K562 (cell line): ENCODE data around the gene TRIM47. TPM values are rescaled to one million over a fixed set of nuclear protein-coding genes. Genes with fewer than 3 reads are reported as not detected.

Source experiments
- ATAC-seq: fragments of 200-7000 bp; cut with Tn5 transposase; 3 replicates; pipeline ENCODE4 v1.9.1; 2020; ENCODE audit warnings: moderate library complexity
- BruUV-seq: library from RNA; stranded (reverse); fragments of 400-500 nt; replicated peaks from 2 replicates; lab custom pipeline; 2021; lab: Mats Ljungman, UMichigan
- CTCF ChIA-PET: fragments of 300-600 bp; formaldehyde crosslinking; extraction: SDS; loops from one replicate; lab custom pipeline; 2021; ENCODE audit warnings: low intra/inter-chr PET ratio; lab: Yijun Ruan, JAX
- POLR2A ChIA-PET: fragments of 300-600, 350-650 bp; sonication (Branson Sonifier 250); formaldehyde crosslinking; extraction: SDS; loops from one replicate; lab custom pipeline; 2021; ENCODE audit warnings: antibody characterized with exemption, inconsistent platforms; lab: Yijun Ruan, JAX
- DNase-seq, 4 experiments: peaks; one replicate each; pipeline versions ENCODE4 v3.0.0 to v3.0.0-alpha.2; 2011 to 2018; ENCODE audit warnings: low spot score in 3 of 4, mixed read lengths in 3 of 4; ENCODE audit errors: extremely low read depth in 1 of 4
- FAIRE-seq: peaks from 2 replicates; lab custom pipeline; 2011; peaks lifted over from hg19 to GRCh38; lab: Jason Lieb, UNC
- H2AFZ ChIP-seq: 2 replicates; pipeline ENCODE4 v1.6.0; 2011; ENCODE audit warnings: low read depth, low read length, control low read depth, inconsistent platforms
- H3K27ac ChIP-seq: fragments of 200-600 bp; 3 replicates; pipeline ENCODE4 v1.8.0; 2011; ENCODE audit warnings: low read depth, mild to moderate bottlenecking, control low read depth, inconsistent platforms, low read length, moderate library complexity, mixed read lengths; ENCODE audit errors: extremely low read depth
- H3K27me3 ChIP-seq, 2 experiments: fragments of 300-600 bp in 1 of 2; 2 replicates in 1 of 2; 3 replicates in 1 of 2; pipeline versions ENCODE4 v1.6.0 to v1.8.0; 2011; ENCODE audit warnings: inconsistent platforms in 2 of 2, low read length in 2 of 2, mild to moderate bottlenecking in 1 of 2, mixed read lengths in 1 of 2, moderate library complexity in 1 of 2; ENCODE audit not compliant: control insufficient read depth in 2 of 2, insufficient read depth in 2 of 2
- H3K36me3 ChIP-seq: fragments of 300-600 bp; 3 replicates; pipeline ENCODE4 v1.8.0; 2011; ENCODE audit warnings: mild to moderate bottlenecking, low read length, inconsistent platforms; ENCODE audit not compliant: control insufficient read depth, insufficient read depth
- H3K4me1 ChIP-seq, 2 experiments: fragments of 200-600 bp in 1 of 2; replicated peaks in 1 of 2; 2 replicates in 1 of 2; 3 replicates in 1 of 2; pipeline versions ENCODE4 v1.5.1 to v1.8.0; 2011; ENCODE audit warnings: inconsistent platforms in 2 of 2, low read length in 2 of 2, mild to moderate bottlenecking in 1 of 2, mixed read lengths in 1 of 2, moderate library complexity in 1 of 2; ENCODE audit not compliant: control insufficient read depth in 2 of 2, insufficient read depth in 2 of 2
- H3K4me2 ChIP-seq: 2 replicates; pipeline ENCODE4 v1.6.1; 2011; ENCODE audit warnings: low read length, control low read depth, inconsistent platforms, mixed read lengths; ENCODE audit not compliant: insufficient read depth
- H3K4me3 ChIP-seq: fragments of 200-600 bp; sonication (generic), shearing (Covaris generic); 2 replicates; pipeline ENCODE4 v1.5.1; 2016; ENCODE audit warnings: control low read depth, inconsistent platforms
- H3K79me2 ChIP-seq: fragments of 200-600 bp; 3 replicates; pipeline ENCODE4 v1.8.0; 2011; ENCODE audit warnings: low read length, inconsistent platforms; ENCODE audit not compliant: control insufficient read depth, insufficient read depth
- H3K9ac ChIP-seq, 2 experiments: 2 replicates each; pipeline versions ENCODE4 v1.6.0 to v1.6.1; 2011; ENCODE audit warnings: low read depth in 2 of 2, low read length in 2 of 2, control low read depth in 1 of 2, inconsistent platforms in 1 of 2, mild to moderate bottlenecking in 1 of 2, mixed read lengths in 1 of 2; ENCODE audit not compliant: insufficient read depth in 1 of 2
- H3K9me1 ChIP-seq: one replicate; pipeline ENCODE4 v1.6.0; 2011; ENCODE audit warnings: inconsistent platforms, mild to moderate bottlenecking, low read length, moderate library complexity; ENCODE audit not compliant: control insufficient read depth, insufficient read depth
- H3K9me3 ChIP-seq: replicated peaks from 2 replicates; pipeline ENCODE4 v1.5.1; 2011; ENCODE audit warnings: low read depth, low read length, inconsistent platforms; ENCODE audit not compliant: control insufficient read depth, insufficient read depth
- H4K20me1 ChIP-seq: replicated peaks from 2 replicates; pipeline ENCODE4 v1.6.1; 2011; ENCODE audit warnings: low read length, inconsistent platforms, mixed read lengths; ENCODE audit not compliant: control insufficient read depth, insufficient read depth
- AFF4 ChIP-seq: sonication (generic); formaldehyde crosslinking; IDR thresholded peaks from 2 replicates; pipeline ENCODE4 v1.8.0; 2023; ENCODE audit warnings: mild to moderate bottlenecking, missing genetic modification reagents
- DDX20 ChIP-seq: fragments of 450-650 bp; IDR thresholded peaks from 2 replicates; pipeline ENCODE4 v1.6.1; 2016; ENCODE audit warnings: missing genetic modification characterization, low read depth, mild to moderate bottlenecking, missing compliant biosample characterization, moderate library complexity
- ETS1 ChIP-seq: conservative IDR thresholded peaks from 2 replicates; pipeline ENCODE4 v1.6.1; 2011; ENCODE audit warnings: low read depth, mild to moderate bottlenecking, low read length; ENCODE audit not compliant: control insufficient read depth
- FOSL1 ChIP-seq: fragments of 200-800 bp; sonication (Bioruptor generic); conservative IDR thresholded peaks from 2 replicates; pipeline ENCODE4 v1.6.1; 2016; ENCODE audit warnings: missing genetic modification characterization, missing compliant biosample characterization
- HMG20B ChIP-seq: fragments of 250-450 bp; sonication (Bioruptor Pico); IDR thresholded peaks from 2 replicates; pipeline ENCODE4 v1.5.0; 2021; ENCODE audit warnings: mild to moderate bottlenecking
- MAZ ChIP-seq, 2 experiments: fragments of 450-650 bp in 1 of 2; sonication (generic) in 1 of 2; formaldehyde crosslinking; IDR thresholded peaks in 1 of 2; conservative IDR thresholded peaks in 1 of 2; 2 replicates each; pipeline versions ENCODE4 v1.4.0 to v1.5.0; 2020; ENCODE audit warnings: mild to moderate bottlenecking in 1 of 2, missing genetic modification reagents in 1 of 2
- MCM2 ChIP-seq: fragments of 450-650 bp; IDR thresholded peaks from 2 replicates; pipeline ENCODE4 v1.6.1; 2017; ENCODE audit warnings: low read depth, mild to moderate bottlenecking
- PCBP1 ChIP-seq: fragments of 200-400 bp; formaldehyde crosslinking; IDR thresholded peaks from 2 replicates; pipeline ENCODE4 v1.6.1; 2018; ENCODE audit warnings: mild to moderate bottlenecking, low read depth, low read length; ENCODE audit not compliant: poor library complexity, severe bottlenecking
- PTBP1 ChIP-seq: fragments of 200-400 bp; formaldehyde crosslinking; IDR thresholded peaks from 2 replicates; pipeline ENCODE4 v1.6.1; 2017; ENCODE audit warnings: low read depth, low read length
- RERE ChIP-seq: sonication (generic); formaldehyde crosslinking; IDR thresholded peaks from 2 replicates; pipeline ENCODE4 v1.8.0; 2023; ENCODE audit warnings: missing genetic modification reagents, mild to moderate bottlenecking, borderline replicate concordance
- WGBS: fragments of 100-300 bp; shearing (Covaris generic); methylation state at CpG from one replicate; pipeline ENCODE4 v1.1.6; 2016; ENCODE audit warnings: low coverage, mixed read lengths; ENCODE audit not compliant: insufficient coverage; ENCODE audit errors: missing lambda C conversion rate; 5-methylcytosine and 5-hydroxymethylcytosine counted together
- in situ Hi-C: fragments of 300-500 bp; cut with MboI; formaldehyde crosslinking; loops from 4 replicates; pipeline ENCODE4 v1.15.0; 2018; ENCODE audit warnings: inconsistent platforms, mixed read lengths
- intact Hi-C: fragments of 100-400 bp; cut with micrococcal nuclease; formaldehyde crosslinking; loops from 2 replicates; pipeline ENCODE4 v1.14.2; 2022
- polyA plus RNA-seq, 8 experiments: library from polyadenylated mRNA; depleted of rRNA in 4 of 8; stranded (reverse) in 5 of 8; unstranded in 3 of 8; fragments of >200 nt; fragmentation: Nextera tagmentation in 2 of 8; fragmentation: Illumina TruSeq in 1 of 8; extraction: Ambion mirVana in 2 of 8; extraction: Trizol in 1 of 8; gene quantifications; 2 replicates each; pipeline versions ENCODE4 v1.2.1 to v1.2.3, GENCODE V29; 2011 to 2014; ENCODE audit warnings: inconsistent platforms in 1 of 8, missing spikeins in 1 of 8
- total RNA-seq, 7 experiments: library from RNA; depleted of rRNA in 6 of 7; stranded (reverse); fragments of >200 nt in 6 of 7; fragmentation: Illumina TruSeq in 2 of 7; extraction: Trizol in 2 of 7; gene quantifications; 2 replicates each; pipeline versions ENCODE4 v1.2.1 to v1.2.3, GENCODE V29; 2011 to 2021; ENCODE audit warnings: low replicate concordance in 1 of 7

The TRIM47 gene
- total and polyA plus RNA-seq, 9 of the 15 experiments (the other 6 are each of a cell fraction or from before 2014, with no cell fraction given): 0.56 to 6.1 (median 3.2) TPM

GRCh38 chr17:75844530-75845057, 33.8 kb downstream of the TRIM47 start:
- Histone ChIP-seq H3K4me1 (peaks cover 35 to 87% of the 10 kb centered on the region in 2 experiments), H3K9me3 (no peaks in the 10 kb centered on the region), H3K9ac (peak overlapping the region; percentile 95 to 98), H3K79me2 (peaks cover 52% of the 10 kb centered on the region), H3K27ac (peak overlapping the region; percentile 95), H3K27me3 (no peaks in the 10 kb centered on the region), H3K9me1 (no peaks in the 10 kb centered on the region), H3K36me3 (peaks cover 64% of the 10 kb centered on the region), H3K4me3 (peak overlapping the region; percentile 69), H3K4me2 (peak overlapping the region; percentile 99), H2AFZ (peak overlapping the region; percentile 23; the same call in 1 of the 2 replicates), H4K20me1 (no peaks in the 10 kb centered on the region)
- POLR2A ChIA-PET: interaction anchor here (0.6 to 8.5 kb wide), 17 partner anchors 10 to 91 kb away, joined by 3 to 145 read pairs (median 4); partner anchors contain the start of gene WBP2
- no peak for FAIRE-seq
- CTCF ChIA-PET: interaction anchor here (0.6 kb wide), 1 partner anchor 83 kb away, joined by 3 read pairs; no protein-coding TSS in a partner anchor
- WGBS: 3% methylated on average over 3 of the region's 14 CpGs
- no TSS peak for BruUV-seq
- peak; percentile 24 for ATAC-seq
- in situ Hi-C loops: no loop called here
- intact Hi-C loops: loop anchor here (5.0 kb wide), 2 partner anchors 67 to 82 kb away; a partner anchor contains a TSS
- peak; percentile 74 to 81 (median 80) for DNase-seq
- TF ChIP-seq MCM2: no peak
- 0 out of 2 replicates have a peak, but pooled peaks have one; percentile 29 for TF ChIP-seq AFF4 (CRISPR knock-in tag)
- TF ChIP-seq FOSL1 (tag): 0 out of 2 replicates have a peak, but pooled peaks have one; percentile 33
- TF ChIP-seq MAZ (CRISPR knock-in tag; conservative IDR thresholded peaks at IDR 0.05 in 1 of 2, IDR thresholded peaks at IDR 0.05 in 1 of 2): no peak
- no peak for TF ChIP-seq HMG20B (CRISPR knock-in tag)
- TF ChIP-seq RERE (CRISPR knock-in tag): 0 out of 2 replicates have a peak, but pooled peaks have one; percentile 35
- no peak for TF ChIP-seq PCBP1
- no peak for TF ChIP-seq DDX20
- TF ChIP-seq ETS1: 0 out of 2 replicates have a peak, but pooled peaks have one; percentile 14
- no peak for TF ChIP-seq PTBP1
